Activated CD4-positive, alpha-beta T cell treated with anti-CD3 and anti-CD28 coated beads, Interleukin-2, Interleukin-4, amounts not matched to agents 100 ng/mL and 50 ng/mL, durations not matched to agents 16 hours and 8 hours (primary cell): ENCODE measurements around the gene PAX5.
"Not testable (repeated sequence)": the region's sequence is repeated elsewhere in the genome, so short reads cannot be mapped to it uniquely, and the experiment has no call there.

ENCODE experiments used
- DNase-seq: peaks from one replicate; pipeline ENCODE4 v3.0.0-alpha.2; 2020; ENCODE audit warnings: low spot score

The PAX5 gene

DNA sequence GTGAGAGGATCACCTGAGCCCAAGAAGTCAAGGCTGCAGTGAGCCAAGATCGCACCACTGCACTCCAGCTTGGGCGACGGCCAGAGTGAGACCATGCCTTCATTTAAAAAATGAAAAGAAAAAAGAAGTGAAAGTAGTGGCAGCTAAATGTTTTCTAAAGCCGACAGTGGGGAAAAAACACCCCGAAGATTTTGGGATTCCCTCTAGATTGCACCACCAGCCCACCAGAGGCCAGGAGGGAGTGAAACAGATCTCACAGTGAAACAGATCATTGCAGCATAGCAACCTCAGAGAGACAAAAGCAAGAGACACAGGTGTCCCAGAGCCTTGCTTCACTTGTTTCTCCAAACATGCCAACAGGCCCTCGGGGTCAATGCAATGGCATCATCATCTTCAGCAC is 156.8 kb downstream of the PAX5 start:
- DNase-seq = no peak

DNA sequence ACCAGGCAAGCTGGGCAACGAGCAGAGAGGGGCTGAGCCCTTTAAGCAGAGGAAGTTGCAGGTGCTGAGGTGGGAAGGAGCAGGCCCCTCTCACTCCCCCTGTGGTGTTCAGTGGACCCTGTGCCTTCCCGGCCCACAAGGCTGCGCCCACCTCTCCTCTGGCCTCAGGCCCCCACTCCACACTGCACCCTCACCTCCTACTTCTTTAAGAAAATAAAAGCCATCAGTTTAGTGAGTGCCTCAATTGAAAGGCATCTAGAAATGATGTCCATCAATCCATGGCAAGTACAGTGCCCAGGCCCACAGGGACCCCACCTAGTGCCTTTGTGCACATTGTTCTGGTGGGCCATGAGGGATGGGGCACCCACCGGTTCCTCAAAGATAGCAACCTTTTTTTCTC is 158.0 kb downstream of the PAX5 start:
- no peak for DNase-seq

- no peak for DNase-seq
Measured at GRCh38 chr9:36874921-36875320, 159.1 kb downstream of the PAX5 start.

GRCh38 chr9:36874261-36874660 is 159.8 kb downstream of the PAX5 start:
- DNase-seq = no peak

- DNase-seq = peak; percentile 75
Measured at GRCh38 chr9:36873247-36873875, 160.7 kb downstream of the PAX5 start.

DNA sequence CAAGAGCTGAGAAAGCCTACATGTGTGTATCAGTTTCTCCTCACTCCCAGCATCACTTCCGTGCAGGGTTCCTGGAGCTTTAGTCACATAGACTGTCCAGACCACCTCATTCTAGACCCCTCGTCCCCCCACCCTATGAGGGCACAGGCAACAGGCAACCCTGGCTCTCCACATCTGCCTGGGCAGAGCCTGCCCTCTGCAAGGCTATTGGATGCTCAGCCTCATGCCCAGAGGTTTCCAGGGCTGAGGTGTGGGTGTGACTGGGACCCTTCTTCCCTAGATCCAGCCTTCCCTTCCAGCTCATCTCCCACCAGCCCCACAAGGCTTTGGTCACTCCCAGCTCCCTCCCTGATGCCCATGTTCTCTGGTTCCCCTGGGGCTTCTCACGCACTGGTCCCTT is 161.4 kb downstream of the PAX5 start:
- DNase-seq = no peak

DNA sequence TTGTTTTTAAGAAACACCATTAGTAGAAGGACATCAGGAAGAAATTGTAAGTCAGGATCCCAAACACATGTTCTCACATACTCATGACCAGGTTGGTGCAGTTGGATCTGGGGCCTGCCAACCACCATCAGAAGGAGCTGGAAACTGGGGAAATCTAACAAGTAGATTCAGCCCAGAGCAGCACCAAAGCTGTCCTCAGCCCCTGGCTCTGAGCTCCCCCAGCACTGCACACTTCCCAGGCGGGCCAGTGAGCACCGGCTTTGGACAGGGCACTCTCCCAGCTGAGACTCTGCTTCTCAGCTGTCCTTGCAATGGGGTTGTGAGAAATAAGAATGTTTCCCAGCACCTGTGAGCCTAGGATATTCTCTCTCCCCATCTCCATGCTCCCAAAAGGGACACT is 162.5 kb downstream of the PAX5 start:
- no peak for DNase-seq

GRCh38 chr9:36870960-36871359 is 163.1 kb downstream of the PAX5 start:
- no peak for DNase-seq

- not testable (repeated sequence) for DNase-seq
Measured at GRCh38 chr9:36869605-36870004, 164.5 kb downstream of the PAX5 start.

GRCh38 chr9:36868586-36869282 is 165.3 kb downstream of the PAX5 start:
- no peak for DNase-seq

DNA sequence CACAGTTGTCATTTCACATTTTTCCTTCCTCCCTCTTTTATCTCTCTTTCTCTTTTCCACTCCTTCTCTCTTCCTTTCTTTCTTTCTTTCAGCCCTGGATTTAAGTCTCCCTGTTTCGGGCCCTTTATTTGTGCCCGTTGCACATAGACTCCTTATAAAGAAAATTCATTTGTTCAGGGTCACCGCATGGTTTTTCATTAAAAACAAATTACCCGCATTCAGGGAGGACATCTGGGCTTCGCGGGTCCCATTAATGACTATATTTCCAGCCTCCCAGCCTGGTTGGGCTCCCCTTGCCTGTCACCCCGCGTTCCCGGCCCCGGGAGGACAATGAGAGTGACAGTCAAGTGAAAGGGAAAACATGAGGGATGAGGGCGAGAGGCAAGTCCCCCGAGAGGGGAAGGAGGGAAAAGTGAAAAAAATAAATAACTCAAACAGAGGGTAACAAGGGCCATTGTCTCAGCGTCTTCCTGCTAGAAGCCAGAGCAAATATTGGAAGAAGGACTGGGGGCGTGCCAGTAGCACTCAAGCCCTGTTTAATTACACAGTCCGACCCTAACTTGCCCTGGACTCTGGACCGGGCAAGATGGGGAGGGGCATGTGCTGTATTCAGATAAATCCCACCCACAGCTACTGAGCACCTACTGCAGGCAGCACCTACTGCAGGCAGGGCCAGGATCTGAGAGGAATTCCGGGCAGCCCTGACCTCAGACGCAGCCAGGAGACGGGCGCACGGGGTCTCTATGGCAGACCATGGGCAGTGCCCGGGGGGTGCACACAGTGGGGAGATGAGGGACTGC is 166.2 kb downstream of the PAX5 start:
- DNase-seq = no peak

GRCh38 chr9:36867241-36867640 is 166.8 kb downstream of the PAX5 start:
- no peak for DNase-seq

- no peak for DNase-seq
Measured at GRCh38 chr9:36866840-36867239, 167.2 kb downstream of the PAX5 start.

DNA sequence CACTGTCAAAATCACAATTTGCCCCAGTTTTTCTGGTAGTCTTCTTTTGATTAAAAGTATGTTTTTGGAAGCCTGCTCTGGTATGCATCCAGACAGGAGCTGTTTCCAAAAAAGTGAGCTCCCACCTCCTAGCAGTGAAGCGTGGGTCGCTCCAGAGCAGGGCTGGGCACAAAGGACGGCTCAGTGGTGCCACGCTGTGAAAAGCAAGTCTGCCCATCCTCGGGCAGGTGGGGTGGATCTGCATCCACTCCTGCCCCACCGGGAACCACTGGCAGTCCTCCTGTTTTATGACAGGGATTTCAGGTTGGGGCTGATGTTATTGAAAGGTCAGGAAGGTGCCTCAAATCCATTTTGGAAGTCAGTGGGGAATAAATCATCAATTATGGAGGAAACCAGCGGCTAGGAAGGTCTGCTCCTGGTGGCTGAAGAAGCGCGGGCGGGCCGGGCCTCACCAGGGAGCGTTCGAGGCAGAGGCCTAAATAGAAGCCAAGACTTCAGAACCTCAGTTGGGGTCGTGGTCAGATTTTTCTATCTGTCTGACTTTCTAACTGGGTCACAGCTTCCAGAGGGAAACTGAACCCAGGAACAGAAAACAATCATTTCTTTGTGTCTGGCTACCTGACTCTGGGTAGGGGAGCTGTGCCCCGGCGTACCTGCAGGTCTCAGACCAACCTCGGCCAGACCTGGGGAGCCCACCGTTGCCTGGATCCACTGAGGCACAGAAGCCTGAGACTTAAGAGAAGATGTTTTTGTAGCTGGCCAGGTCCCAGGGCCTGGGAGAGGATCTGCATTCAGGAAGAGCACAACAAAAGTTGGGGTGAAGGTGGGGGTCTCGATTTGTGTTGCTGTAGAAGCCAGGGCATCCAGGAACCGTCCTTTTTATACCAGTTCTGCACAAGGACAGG is 168.1 kb downstream of the PAX5 start:
- no peak for DNase-seq

- DNase-seq = no peak
Measured at GRCh38 chr9:36864491-36865410, 169.3 kb downstream of the PAX5 start.

DNA sequence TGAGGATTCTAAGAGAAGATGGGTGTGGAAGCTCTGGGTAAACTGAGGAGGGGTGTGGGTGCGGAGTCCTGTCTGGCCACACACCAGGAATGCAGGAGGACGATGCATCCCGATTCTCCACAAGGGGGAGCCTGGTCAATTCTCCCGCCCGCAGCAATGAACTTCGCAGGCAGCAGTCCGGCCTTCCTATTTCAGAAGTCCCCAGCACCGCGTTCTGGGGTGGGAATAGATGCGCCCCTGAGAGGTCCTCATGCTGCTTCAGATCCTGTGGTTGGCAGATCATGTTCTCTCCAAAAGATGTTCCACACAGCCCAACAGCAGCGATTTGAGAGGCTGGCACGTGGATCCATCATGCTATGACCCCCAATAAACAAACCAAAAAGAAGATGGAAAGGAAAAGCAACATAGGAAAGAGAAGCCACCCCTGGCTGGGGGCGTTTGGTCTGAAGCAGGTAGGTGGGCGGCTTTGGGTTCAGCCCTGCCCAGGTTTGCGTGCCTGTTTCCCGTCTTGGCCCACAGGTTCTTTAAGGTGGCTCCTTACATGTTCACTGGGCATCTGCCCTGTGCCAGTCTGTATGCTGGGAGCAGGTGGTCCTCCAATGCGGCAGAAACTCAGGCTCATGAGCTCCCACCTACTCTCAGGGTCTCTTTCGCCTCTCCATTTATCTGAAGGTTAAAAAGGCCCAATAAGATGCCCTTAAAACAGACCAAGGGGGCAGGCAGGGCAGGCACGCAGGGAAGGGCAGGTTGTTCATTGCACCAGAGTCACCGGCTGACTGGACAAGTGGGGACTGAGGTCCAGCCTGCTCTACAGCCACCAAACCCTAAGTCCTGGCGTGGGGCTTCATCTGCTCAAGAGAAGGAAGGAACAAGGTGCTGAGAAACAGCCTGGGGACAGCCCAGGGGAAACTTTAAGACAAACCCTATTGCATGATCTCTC is 171.6 kb downstream of the PAX5 start:
- no peak for DNase-seq

GRCh38 chr9:36861528-36862205 is 172.4 kb downstream of the PAX5 start:
- DNase-seq = no peak

GRCh38 chr9:36858805-36859375 is 175.2 kb downstream of the PAX5 start:
- DNase-seq = no peak
